Measurements from ENCODE around the gene PIAS4.

Gene PIAS4

DNA sequence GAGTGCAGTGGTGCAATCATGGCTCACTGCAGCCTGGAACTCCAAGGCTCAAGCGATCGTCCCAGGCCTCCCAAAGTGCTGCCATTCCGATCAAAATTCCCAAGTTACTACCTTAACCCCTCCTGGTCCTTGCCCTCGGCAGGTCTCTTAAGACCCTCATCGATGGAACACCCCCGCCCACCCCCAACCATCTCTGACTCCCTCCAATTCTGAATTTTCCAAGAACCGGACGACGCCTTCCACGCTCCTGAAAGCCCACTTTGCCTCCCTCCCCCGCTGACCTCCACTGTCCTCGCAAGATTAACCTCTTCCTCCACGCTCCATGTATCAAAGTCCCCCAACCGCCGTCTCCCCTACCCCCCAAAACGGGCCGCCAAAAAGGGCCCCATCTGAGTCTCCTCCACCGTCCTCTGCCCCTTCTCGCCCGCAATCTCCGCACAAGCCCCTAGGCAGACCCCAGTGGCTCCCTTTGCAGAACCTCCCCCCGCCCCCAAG lies 37.2 kb upstream of the PIAS4 start:
- Mint-ChIP-seq H3K36me3 (ENCODE audit: low read depth) (peaks cover 18% of the 10 kb centered on the region), H3K4me1 (ENCODE audit: low read depth) (peaks cover 8% of the 10 kb centered on the region), H3K27ac (peak overlapping the region; percentile 74), H3K27me3 (ENCODE audit: low read depth) (no peaks in the 10 kb centered on the region), H3K4me3 (peak overlapping the region; percentile 93), H3K9me3 (no peaks in the 10 kb centered on the region)
- DNase-seq (ENCODE audit: low spot score) = no peak

DNA sequence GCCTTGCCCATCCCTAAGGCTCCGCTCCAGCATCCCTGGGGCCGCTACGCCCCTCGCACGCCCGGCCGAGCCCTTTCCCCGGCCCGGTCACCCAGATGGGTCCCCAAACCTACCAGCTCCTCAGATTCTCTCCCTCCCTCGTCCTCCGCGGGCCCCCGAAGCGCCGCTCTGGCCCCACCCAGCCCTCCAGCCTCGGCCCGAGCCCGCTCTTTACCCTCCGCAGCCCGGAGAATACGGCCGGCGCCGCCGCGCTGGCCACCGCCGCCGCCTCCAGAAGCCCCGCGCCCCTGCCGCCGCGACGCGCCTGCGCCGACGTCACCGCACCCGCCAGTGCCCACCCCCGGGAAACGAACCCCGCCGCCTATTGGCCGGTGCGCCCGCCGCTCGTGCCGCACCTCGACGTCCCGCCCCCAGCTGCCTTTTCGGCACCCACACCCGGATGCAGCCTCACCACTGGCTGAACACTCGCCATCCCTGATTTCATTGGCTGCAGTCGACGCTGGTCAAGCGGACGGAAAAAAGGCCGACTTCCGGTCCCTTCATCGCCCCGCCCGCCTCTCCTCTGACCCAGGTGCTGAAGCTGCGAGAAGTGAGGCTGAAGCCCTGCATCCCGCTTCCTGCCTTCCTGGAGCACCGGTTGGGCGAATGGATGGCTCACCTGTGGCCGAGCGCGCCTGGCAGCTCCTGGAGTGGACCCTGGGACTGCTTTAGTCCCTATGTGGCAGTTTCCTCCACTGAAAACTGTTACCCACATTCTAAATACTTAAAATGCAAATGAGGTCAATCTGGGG lies 36.5 kb upstream of the PIAS4 start, which contains the start of gene DAPK3:
DAPK3 (minus strand) TSS at position 292 of the 791 bp plus-strand sequence. CDS start 1,364 bp downstream, outside the sequence.
- H3K9me3 Mint-ChIP-seq = no peaks in the 10 kb centered on the region

DNA sequence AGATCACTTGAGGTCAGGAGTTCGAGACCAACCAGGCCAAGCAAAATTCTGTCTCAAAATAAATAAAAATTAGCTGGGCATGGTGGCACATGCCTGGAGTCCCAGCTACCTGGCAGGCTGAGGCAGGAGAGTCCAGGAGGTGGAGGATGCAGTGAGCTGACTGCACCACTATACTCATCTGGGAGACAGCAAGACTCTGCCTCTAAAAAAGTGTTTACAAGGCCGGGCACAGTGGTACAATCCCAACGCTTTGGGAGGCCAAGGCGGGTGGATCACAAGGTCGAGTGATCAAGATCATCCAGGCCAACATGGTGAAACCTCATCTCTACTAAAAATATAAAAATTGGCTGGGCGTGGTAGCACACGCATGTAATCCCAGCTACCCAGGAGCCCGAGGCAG lies 32.4 kb upstream of the PIAS4 start:
- no peaks in the 10 kb centered on the region for H3K27me3 Mint-ChIP-seq (ENCODE audit: low read depth)
- H3K9me3 Mint-ChIP-seq = no peaks in the 10 kb centered on the region
- H3K27ac Mint-ChIP-seq = no peak overlapping the region
- H3K36me3 Mint-ChIP-seq (ENCODE audit: low read depth) = peaks cover 43% of the 10 kb centered on the region
- peaks cover 6% of the 10 kb centered on the region for H3K4me1 Mint-ChIP-seq (ENCODE audit: low read depth)
- no peak overlapping the region for H3K4me3 Mint-ChIP-seq
- no peak for DNase-seq (ENCODE audit: low spot score)

More for the DNA sequence above, 36.5 kb upstream of the PIAS4 start, which contains the start of gene DAPK3:
- Mint-ChIP-seq H3K27ac (peak within 1 kb of the TSS; percentile 74), H3K27me3 (ENCODE audit: low read depth) (no peaks in the 10 kb centered on the region), H3K4me3 (peak within 1 kb of the TSS; percentile 93), H3K4me1 (ENCODE audit: low read depth) (peaks cover 8% of the 10 kb centered on the region), H3K36me3 (ENCODE audit: low read depth) (peaks cover 22% of the 10 kb centered on the region)
- peak; percentile 96 for DNase-seq (ENCODE audit: low spot score)

DNA sequence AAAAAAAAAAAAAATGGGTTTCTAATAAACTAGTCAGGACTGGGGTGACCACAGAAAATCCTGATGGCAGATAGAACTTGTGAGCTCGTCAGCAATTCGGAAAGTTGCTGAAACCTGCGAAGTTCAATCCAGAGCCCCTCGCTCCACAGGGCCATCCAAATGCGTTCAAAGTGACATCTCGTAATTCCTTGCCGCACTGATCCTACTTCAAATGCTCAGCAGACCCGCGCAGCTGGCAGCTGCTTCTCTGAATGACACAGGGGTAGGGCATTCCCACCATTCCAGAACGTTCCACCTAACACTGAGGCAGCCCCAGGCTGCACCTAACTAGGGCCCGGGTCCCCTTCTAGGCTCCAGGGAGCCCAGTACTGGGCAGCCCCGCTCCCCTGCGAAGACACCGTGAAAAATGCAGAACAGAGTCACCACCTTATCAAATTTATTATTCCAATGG lies 31.9 kb upstream of the PIAS4 start:
- no peak for DNase-seq (ENCODE audit: low spot score)
- Mint-ChIP-seq H3K4me3 (no peak overlapping the region), H3K27ac (no peak overlapping the region), H3K27me3 (ENCODE audit: low read depth) (no peaks in the 10 kb centered on the region), H3K9me3 (no peaks in the 10 kb centered on the region), H3K4me1 (ENCODE audit: low read depth) (peaks cover 2% of the 10 kb centered on the region), H3K36me3 (ENCODE audit: low read depth) (peaks cover 43% of the 10 kb centered on the region)

DNA sequence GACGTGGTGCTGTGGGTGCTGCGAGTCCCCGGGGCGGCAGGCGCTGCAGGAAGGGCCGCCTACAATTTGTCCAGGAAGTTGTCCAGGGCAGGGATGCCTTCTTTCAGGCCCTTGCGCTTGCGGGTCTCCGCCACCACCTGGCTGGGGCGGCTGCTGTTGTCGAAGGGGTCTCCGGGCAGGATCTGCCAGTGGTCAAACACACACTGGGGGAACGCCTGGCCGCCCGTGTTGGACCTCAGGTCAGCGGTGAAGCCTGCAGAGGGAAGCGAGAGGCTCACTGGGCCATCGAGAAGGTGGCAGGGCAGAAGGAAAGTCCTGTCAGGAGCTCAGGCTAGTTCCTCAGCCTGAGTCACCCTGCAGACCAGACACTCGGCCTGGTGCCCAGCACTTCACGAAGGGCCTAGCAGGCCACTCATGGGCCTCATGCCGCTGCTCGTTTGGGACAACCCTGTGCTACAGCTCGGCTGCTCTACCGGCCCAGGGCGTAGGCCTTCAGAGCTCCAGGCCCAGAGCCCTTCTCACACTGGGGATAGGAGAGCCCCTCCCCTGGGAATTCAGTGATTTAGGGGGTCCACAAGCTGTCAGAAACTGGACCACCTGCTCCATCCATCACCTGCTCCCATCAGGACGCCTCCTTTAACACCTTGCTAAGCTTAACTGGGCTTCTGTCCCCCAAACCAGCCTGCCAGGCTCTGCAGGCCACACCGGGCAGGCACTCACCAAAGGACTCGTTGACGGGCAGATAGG lies 30.9 kb upstream of the PIAS4 start:
- H3K27me3 Mint-ChIP-seq (ENCODE audit: low read depth) = no peaks in the 10 kb centered on the region
- H3K4me1 Mint-ChIP-seq (ENCODE audit: low read depth) = peaks cover 2% of the 10 kb centered on the region
- H3K4me3 Mint-ChIP-seq = no peak overlapping the region
- no peaks in the 10 kb centered on the region for H3K9me3 Mint-ChIP-seq
- peaks cover 49% of the 10 kb centered on the region for H3K36me3 Mint-ChIP-seq (ENCODE audit: low read depth)
- DNase-seq (ENCODE audit: low spot score) = no peak
- no peak overlapping the region for H3K27ac Mint-ChIP-seq

DNA sequence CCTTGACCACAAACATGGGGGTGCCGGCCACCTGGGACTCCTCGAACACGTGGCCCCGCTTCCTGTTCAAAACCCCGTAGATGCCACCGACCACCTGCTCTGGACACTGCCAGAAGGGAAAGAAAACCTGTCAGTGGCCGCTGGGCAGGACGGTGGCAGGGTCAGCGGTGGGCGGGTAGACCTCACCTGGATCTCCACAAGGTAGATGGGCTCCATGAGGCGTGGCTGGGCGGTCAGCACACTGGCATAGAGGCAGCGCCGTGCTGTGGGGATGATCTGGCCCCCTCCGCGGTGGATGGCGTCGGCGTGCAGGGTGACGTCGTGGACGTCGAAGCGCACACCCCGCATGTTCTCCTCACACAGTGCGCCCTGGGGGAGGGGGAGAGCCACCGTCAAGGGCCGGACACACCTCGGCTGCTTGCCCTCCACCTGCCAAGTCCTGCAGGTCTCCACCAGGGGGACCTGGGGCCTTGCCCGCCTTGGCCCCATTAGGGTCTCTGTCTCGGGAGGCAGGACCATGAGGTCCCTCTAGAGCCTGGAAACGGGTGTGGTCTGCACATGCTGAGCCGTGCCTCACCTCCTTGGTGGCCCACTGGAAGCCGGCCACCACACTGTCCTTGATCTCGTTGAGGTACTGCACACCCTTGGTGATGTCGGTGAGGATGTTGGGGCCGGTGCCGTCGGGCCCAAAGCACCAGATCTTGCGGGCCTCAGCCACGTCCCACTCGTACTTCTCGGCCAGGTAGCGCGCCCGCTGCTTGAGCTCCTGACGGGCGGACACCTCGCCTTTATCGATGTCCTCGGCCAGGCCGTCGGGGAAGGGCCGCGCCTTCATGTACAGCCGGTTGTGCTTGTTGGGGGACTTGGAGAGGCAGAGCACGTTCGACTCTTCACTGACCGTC lies 30.0 kb upstream of the PIAS4 start:
- Mint-ChIP-seq H3K36me3 (ENCODE audit: low read depth) (peaks cover 56% of the 10 kb centered on the region), H3K27ac (no peak overlapping the region), H3K27me3 (ENCODE audit: low read depth) (no peaks in the 10 kb centered on the region), H3K9me3 (no peaks in the 10 kb centered on the region), H3K4me1 (ENCODE audit: low read depth) (peaks cover 4% of the 10 kb centered on the region), H3K4me3 (no peak overlapping the region)
- no peak for DNase-seq (ENCODE audit: low spot score)

DNA sequence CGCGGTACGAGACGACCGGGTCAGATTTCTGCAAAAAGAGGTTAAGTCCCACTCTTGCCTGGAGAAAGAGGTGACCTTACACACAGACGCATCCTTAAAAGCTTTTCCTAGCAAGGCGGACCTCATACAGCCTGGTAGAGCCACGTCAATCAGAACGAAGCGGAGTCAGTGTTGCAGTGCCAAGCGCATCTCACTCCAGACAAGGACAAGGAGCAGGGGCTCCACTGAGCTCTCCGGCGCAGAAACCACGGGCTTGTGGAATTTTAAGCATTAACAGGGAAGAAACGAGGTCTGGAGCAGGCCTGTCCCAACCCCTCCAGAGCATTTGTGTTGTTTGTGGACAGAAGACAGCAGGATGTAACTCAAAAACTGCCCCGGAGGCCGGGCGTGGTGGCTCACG lies 29.4 kb upstream of the PIAS4 start:
- H3K36me3 Mint-ChIP-seq (ENCODE audit: low read depth) = peaks cover 63% of the 10 kb centered on the region
- H3K9me3 Mint-ChIP-seq = no peaks in the 10 kb centered on the region
- no peak overlapping the region for H3K27ac Mint-ChIP-seq
- DNase-seq (ENCODE audit: low spot score) = no peak
- no peak overlapping the region for H3K4me3 Mint-ChIP-seq
- peaks cover 9% of the 10 kb centered on the region for H3K4me1 Mint-ChIP-seq (ENCODE audit: low read depth)
- H3K27me3 Mint-ChIP-seq (ENCODE audit: low read depth) = no peaks in the 10 kb centered on the region

DNA sequence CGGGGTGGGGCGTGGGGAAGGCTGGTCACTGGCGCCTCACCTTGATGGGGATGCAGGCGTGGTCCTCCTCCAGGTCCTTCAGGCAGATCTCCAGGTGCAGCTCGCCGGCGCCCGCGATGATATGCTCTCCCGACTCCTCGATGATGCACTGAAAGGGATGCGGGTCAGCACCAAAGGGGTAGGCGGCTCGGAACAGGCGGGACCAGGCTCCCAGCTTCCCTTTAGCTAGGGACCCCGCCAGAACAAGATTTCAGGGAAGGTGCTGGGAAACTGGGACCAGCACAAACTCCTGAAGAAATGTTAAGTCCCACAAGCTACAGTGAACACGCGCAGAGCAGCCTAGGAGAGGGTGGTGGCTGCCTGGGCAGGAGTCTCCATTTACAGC lies 28.3 kb upstream of the PIAS4 start:
- peaks cover 18% of the 10 kb centered on the region for H3K4me1 Mint-ChIP-seq (ENCODE audit: low read depth)
- DNase-seq (ENCODE audit: low spot score) = no peak
- H3K27ac Mint-ChIP-seq = no peak overlapping the region
- H3K27me3 Mint-ChIP-seq (ENCODE audit: low read depth) = no peaks in the 10 kb centered on the region
- H3K9me3 Mint-ChIP-seq = no peaks in the 10 kb centered on the region
- H3K36me3 Mint-ChIP-seq (ENCODE audit: low read depth) = peaks cover 74% of the 10 kb centered on the region
- H3K4me3 Mint-ChIP-seq = no peak overlapping the region

DNA sequence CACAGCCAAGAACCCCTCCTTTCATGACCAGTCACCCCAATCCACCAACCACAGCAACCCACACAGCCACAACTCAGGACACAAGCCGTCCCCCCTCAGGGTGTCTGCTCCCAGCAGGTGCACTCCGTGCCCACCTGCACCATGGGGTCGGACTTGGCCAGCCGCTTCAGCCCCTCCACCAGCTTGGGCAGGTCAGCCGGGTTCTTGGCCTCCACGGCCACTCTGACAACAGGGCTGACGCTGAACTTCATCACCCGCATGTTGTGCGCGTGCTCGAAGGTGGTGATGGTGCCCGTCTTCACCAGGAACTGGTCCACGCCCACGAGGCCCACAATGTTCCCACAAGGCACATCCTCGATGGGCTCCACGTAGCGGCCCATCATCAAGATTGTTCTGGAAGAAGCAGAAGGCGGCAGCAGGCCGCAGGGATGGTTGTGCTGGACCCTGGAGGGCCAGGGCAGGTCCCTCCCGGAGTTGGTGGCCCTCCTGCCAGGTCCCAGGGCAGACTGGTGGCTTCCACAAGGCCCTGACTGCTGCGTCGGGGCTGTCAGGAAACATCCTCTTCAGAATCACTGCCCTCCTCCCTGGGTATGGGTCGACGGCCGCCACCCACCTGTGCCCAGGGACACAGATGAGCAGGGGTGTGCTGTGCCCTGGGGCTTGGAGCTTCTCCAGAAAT lies 27.7 kb upstream of the PIAS4 start:
- H3K4me1 Mint-ChIP-seq (ENCODE audit: low read depth) = peaks cover 18% of the 10 kb centered on the region
- no peaks in the 10 kb centered on the region for H3K27me3 Mint-ChIP-seq (ENCODE audit: low read depth)
- H3K27ac Mint-ChIP-seq = no peak overlapping the region
- H3K9me3 Mint-ChIP-seq = no peaks in the 10 kb centered on the region
- H3K36me3 Mint-ChIP-seq (ENCODE audit: low read depth) = peaks cover 80% of the 10 kb centered on the region
- H3K4me3 Mint-ChIP-seq = no peak overlapping the region
- DNase-seq (ENCODE audit: low spot score) = no peak

DNA sequence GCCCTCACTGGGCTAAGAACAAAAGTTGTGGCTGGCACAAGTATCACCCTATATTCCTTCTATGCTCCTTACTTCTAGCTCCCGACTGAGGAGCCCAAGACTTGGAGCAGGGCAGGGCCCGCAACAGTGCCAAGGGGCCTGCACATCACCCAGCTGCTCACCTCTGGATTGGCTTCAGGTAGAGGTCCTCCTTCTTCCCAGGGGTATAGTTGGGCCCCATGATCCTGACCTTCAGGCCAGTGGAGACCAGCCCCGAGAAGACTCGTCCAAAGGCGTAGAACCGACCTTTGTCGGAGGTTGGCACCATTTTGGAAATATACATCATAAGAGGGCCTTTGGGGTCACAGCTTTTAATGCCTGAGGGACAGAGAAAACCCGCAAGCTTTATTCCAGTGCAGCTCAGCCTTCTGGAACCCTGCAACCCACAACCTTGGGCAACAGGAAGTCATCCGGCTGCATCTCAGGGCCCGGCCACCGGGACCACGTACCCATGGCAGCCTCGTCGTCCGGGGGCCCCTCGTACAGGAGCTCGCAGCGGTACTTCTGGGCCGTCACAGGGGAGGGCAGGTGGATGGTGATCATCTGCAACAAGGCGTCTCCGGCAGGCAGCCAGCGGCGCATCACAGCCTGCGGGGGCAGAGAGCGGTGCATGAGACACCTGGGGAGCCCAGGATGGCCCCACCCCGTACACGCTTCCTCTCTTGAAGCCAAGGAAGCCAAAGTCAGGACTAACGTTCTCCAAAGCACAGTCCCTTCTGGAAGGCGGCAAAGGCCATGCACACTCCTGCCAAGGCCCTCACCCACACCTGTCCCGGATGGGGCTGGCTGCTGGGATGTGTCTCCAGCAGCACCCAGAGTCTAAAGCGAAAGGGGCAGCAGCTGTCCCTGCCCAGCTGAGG lies 26.9 kb upstream of the PIAS4 start:
- H3K27me3 Mint-ChIP-seq (ENCODE audit: low read depth) = no peaks in the 10 kb centered on the region
- DNase-seq (ENCODE audit: low spot score) = no peak
- H3K4me1 Mint-ChIP-seq (ENCODE audit: low read depth) = peaks cover 18% of the 10 kb centered on the region
- peaks cover 81% of the 10 kb centered on the region for H3K36me3 Mint-ChIP-seq (ENCODE audit: low read depth)
- H3K9me3 Mint-ChIP-seq = no peaks in the 10 kb centered on the region
- H3K4me3 Mint-ChIP-seq = no peak overlapping the region
- no peak overlapping the region for H3K27ac Mint-ChIP-seq

DNA sequence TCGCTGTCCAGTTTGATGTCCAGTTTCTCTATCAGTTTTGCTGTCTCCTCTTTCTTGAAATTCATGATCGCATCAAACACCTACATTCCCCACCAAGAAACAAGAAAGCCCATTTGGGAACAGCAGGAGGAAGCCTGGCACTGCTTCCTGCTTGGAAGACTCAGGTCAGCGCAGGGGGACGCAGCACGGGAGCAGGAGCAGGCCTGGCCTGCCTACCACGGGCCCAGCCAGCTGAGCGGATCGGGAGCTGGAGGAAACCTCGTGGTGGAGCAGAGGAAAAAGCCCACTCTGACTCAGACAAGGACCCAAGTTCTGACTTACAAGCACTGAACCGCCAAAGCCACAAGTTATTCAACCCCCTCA lies 26.2 kb upstream of the PIAS4 start:
- Mint-ChIP-seq H3K4me1 (ENCODE audit: low read depth) (peaks cover 23% of the 10 kb centered on the region), H3K27ac (no peak overlapping the region), H3K36me3 (ENCODE audit: low read depth) (peaks cover 74% of the 10 kb centered on the region), H3K4me3 (no peak overlapping the region), H3K27me3 (ENCODE audit: low read depth) (no peaks in the 10 kb centered on the region), H3K9me3 (no peaks in the 10 kb centered on the region)
- DNase-seq (ENCODE audit: low spot score) = no peak
